Left cardiac atrium (tissue), 4 donors: Measurements from ENCODE around the gene ME1. TPM values are rescaled to one million over a fixed set of nuclear protein-coding genes. Genes with fewer than 3 reads are reported as not detected.

ENCODE experiments used
- ATAC-seq, 2 donors: fragments of 200-7000 bp; cut with Tn5 transposase; one replicate each; pipeline ENCODE4 v1.9.1; 2020; ENCODE audit warnings: mild to moderate bottlenecking in 2 of 2, moderate library complexity in 2 of 2
- DNase-seq: peaks from one replicate; pipeline ENCODE4 v3.0.0-alpha.2; 2020
- intact Hi-C, 2 donors: fragments of 100-400 bp; cut with DNase I; formaldehyde crosslinking; loops; one replicate each; pipeline versions ENCODE4 v1.14.1 to v1.15.1; 2022 to 2023
- total RNA-seq, 2 donors: library from RNA; stranded (reverse); fragmentation: NEBNext Ultra II Directional; extraction: Animal tissue kit (Norgen Biotek cat#: 25700); gene quantifications; one replicate each; pipeline ENCODE4 v1.2.1, GENCODE V29; 2021
- donor health status: DM: no; HTN: yes; CAD: no.
- donor health status: DM: no; HTN: yes; CAD: no; lungs with severe emphysema.
- donor health status: DM: yes; HTN: yes; CAD: no.
- donor health status: Dilated cardiomyopathy.

The ME1 gene
- total RNA-seq, 2 donors from 2014 or later, result 23.4 to 34.8 TPM

GRCh38 chr6:83176246-83176645 is 254.6 kb downstream of the ME1 start:
- DNase-seq (no peak), ATAC-seq (no peak)
- intact Hi-C loops, result no loop called here

DNA sequence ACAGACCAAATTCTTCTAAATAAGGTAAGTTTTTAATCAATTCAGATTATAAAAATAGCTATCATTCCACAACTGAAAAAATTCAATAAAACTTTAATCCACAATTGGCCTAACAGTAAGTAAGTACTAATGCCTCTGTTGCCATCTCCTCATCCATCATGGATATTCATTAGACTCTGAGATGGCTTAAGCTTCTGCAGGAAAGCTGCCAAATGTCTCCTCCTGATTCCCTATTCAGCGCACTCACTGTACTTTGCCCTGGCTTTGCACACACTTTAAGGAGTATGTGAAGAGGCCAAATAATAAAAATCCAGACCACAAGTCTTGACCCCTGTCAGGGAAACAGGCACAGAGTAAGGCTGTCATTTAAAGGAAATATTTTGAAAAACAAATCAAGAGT is 261.3 kb downstream of the ME1 start:
- intact Hi-C loops, result no loop called here
- DNase-seq (no peak), ATAC-seq (peak in 1 of 2 donors; percentile 23)

GRCh38 chr6:83169106-83169505 is 261.7 kb downstream of the ME1 start:
- intact Hi-C loops, result no loop called here
- no peak for DNase-seq
- no peak for ATAC-seq

- ATAC-seq, result no peak
- intact Hi-C loops, result no loop called here
- no peak for DNase-seq
These were observed 262.3 kb downstream of the ME1 start for GRCh38 chr6:83168556-83168955.

DNA sequence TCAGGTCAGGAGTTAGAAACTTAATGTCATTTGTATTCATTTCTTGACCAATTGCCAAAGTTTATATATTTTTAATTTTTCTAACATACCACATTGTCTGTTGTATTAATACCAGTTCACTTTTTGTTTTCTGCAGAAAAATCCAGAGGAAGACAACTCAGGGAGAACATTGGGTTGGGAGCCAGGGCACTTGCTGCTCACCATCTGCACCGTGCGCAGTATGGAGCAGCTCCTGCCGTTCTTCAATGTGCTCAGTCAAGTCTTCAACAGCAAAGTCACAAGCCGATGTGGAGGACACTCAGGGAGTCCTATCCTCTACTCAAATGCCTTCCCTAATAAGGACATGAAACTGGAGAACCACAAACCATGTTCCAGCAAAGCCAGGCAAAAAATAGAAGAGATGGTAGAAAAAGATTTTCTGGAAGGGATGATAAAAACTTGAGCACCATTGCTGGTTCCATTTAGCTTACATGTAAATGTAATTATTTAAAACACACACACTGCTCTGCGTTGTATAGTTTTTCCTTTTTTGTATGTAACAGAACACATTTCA is 263.0 kb downstream of the ME1 start:
- ATAC-seq (no peak), DNase-seq (no peak)
- intact Hi-C loops, result no loop called here

Other genes starting within 250 kb of the ME1 start
- gene PGM3, start 237.8 kb downstream of the ME1 start, total RNA-seq, result 10 to 100 TPM; 18.4 to 31.2 TPM
- 1 to 10 TPM; 3.9 to 5.2 TPM for gene RWDD2A, start 237.7 kb downstream of the ME1 start, total RNA-seq
- gene PRSS35, start 81.5 kb upstream of the ME1 start, total RNA-seq, result 1 to 10 TPM in 1 of 2 donors, under 1 TPM in 1; 0.94 to 2.5 TPM